Neural progenitor cell (in vitro differentiated cells): ENCODE measurements around the gene LIPC. TPM values are rescaled to one million over a fixed set of nuclear protein-coding genes. Genes with fewer than 3 reads are reported as not detected.

Experiments
- DNase-seq: peaks from one replicate; pipeline ENCODE4 v3.0.0-alpha.2; 2016; ENCODE audit warnings: low spot score
- H2AFZ ChIP-seq: fragments of 200-600 bp; sonication (generic); replicated peaks from 2 replicates; pipeline ENCODE4 v1.6.1; 2016; ENCODE audit warnings: antibody characterized with exemption
- H3F3A ChIP-seq: fragments of 200-600 bp; sonication (generic); 2 replicates; pipeline ENCODE4 v1.6.1; 2016; ENCODE audit warnings: antibody characterized with exemption, low read depth
- H3K27ac ChIP-seq: fragments of 200-600 bp; sonication (generic); 2 replicates; pipeline ENCODE4 v1.5.1; 2016; ENCODE audit warnings: mild to moderate bottlenecking
- H3K27me3 ChIP-seq: fragments of 200-600 bp; sonication (generic); 2 replicates; pipeline ENCODE4 v1.6.1; 2016; ENCODE audit warnings: mild to moderate bottlenecking, moderate library complexity
- H3K36me3 ChIP-seq: fragments of 200-600 bp; sonication (generic); 2 replicates; pipeline ENCODE4 v1.5.1; 2016
- H3K4me1 ChIP-seq: fragments of 200-600 bp; sonication (generic); 2 replicates; pipeline ENCODE4 v1.6.1; 2016; ENCODE audit warnings: mixed run types
- H3K4me2 ChIP-seq: fragments of 200-600 bp; sonication (generic); 2 replicates; pipeline ENCODE4 v1.6.1; 2016
- H3K4me3 ChIP-seq: fragments of 200-600 bp; sonication (generic); 2 replicates; pipeline ENCODE4 v1.5.1; 2016
- H3K79me2 ChIP-seq: fragments of 200-600 bp; sonication (generic); 2 replicates; pipeline ENCODE4 v1.6.1; 2016; ENCODE audit warnings: low read depth
- H3K9ac ChIP-seq: fragments of 200-600 bp; sonication (generic); 2 replicates; pipeline ENCODE4 v1.6.1; 2016
- H3K9me3 ChIP-seq: fragments of 200-600 bp; sonication (generic); 2 replicates; pipeline ENCODE4 v1.5.1; 2016; ENCODE audit warnings: low read depth
- H4K20me1 ChIP-seq: fragments of 200-600 bp; sonication (generic); 2 replicates; pipeline ENCODE4 v1.6.1; 2016; ENCODE audit warnings: low read depth
- H3K27ac Mint-ChIP-seq: 3 replicates; pipeline ENCODE4 v1.8.0; 2021; ENCODE audit warnings: mixed read lengths
- H3K27me3 Mint-ChIP-seq: 2 replicates; pipeline ENCODE4 v1.8.0; 2022; ENCODE audit warnings: low read depth, mild to moderate bottlenecking, inconsistent platforms, moderate library complexity, mixed read lengths; ENCODE audit not compliant: insufficient read depth
- H3K36me3 Mint-ChIP-seq: 3 replicates; pipeline ENCODE4 v1.8.0; 2021; ENCODE audit warnings: mixed read lengths
- H3K4me1 Mint-ChIP-seq: 3 replicates; pipeline ENCODE4 v1.8.0; 2021; ENCODE audit warnings: mixed read lengths
- H3K4me3 Mint-ChIP-seq: 3 replicates; pipeline ENCODE4 v1.8.0; 2021; ENCODE audit warnings: mild to moderate bottlenecking, moderate library complexity, mixed read lengths
- H3K9me3 Mint-ChIP-seq: 3 replicates; pipeline ENCODE4 v1.8.0; 2020; ENCODE audit warnings: mixed read lengths
- CTCF ChIP-seq: fragments of 200-600 bp; sonication (generic); IDR thresholded peaks from 2 replicates; pipeline ENCODE4 v1.5.1; 2017; ENCODE audit warnings: antibody characterized with exemption, mild to moderate bottlenecking
- EZH2 ChIP-seq: fragments of 200-600 bp; sonication (generic); IDR thresholded peaks from 2 replicates; pipeline ENCODE4 v1.6.1; 2017; ENCODE audit warnings: antibody characterized with exemption, mild to moderate bottlenecking, moderate library complexity
- EZH2phosphoT487 ChIP-seq: fragments of 200-600 bp; sonication (generic); IDR thresholded peaks from 2 replicates; pipeline ENCODE4 v1.6.1; 2017; ENCODE audit warnings: antibody characterized with exemption
- total RNA-seq: library from RNA; depleted of rRNA; stranded (reverse); fragments of >200 nt; gene quantifications from 2 replicates; pipeline ENCODE4 v1.2.3, GENCODE V29; 2015; ENCODE audit warnings: low replicate concordance

LIPC gene
- total RNA-seq = not detected in 2 replicates

- H3K27me3 ChIP-seq = no peaks in the 10 kb centered on the region
- no peak within 1 kb of the TSS for H3K4me3 ChIP-seq
- Mint-ChIP-seq H3K36me3 (no peaks in the 10 kb centered on the region), H3K9me3 (peaks cover 2% of the 10 kb centered on the region), H3K4me1 (peaks cover 27% of the 10 kb centered on the region), H3K4me3 (no peak within 1 kb of the TSS), H3K27ac (peak within 1 kb of the TSS; percentile 63), H3K27me3 (no peaks in the 10 kb centered on the region)
- H3K27ac ChIP-seq = no peak within 1 kb of the TSS
- DNase-seq = no peak
- no peaks in the 10 kb centered on the region for H3K79me2 ChIP-seq
- H2AFZ ChIP-seq = no peak within 1 kb of the TSS
- H3K9ac ChIP-seq = no peak within 1 kb of the TSS
- no peak within 1 kb of the TSS for H3K4me2 ChIP-seq
- H3K36me3 ChIP-seq = no peaks in the 10 kb centered on the region
- H4K20me1 ChIP-seq = no peaks in the 10 kb centered on the region
- H3K9me3 ChIP-seq = no peaks in the 10 kb centered on the region
- TF ChIP-seq EZH2phosphoT487 = no peak
- TF ChIP-seq EZH2 = no peak
- TF ChIP-seq CTCF = no peak
- peaks cover 22% of the 10 kb centered on the region for H3K4me1 ChIP-seq
- peaks cover 9% of the 10 kb centered on the region for H3F3A ChIP-seq
Observed at GRCh38 chr15:58431221-58432149, at the start of gene LIPC. LIPC (plus strand) TSS chr15:58431991; CDS start chr15:58432033, 42 bp downstream.

- Histone ChIP-seq H3K9ac (no peak overlapping the region), H3K4me3 (no peak overlapping the region), H2AFZ (peak overlapping the region; percentile 72), H4K20me1 (no peaks in the 10 kb centered on the region), H3K27me3 (no peaks in the 10 kb centered on the region), H3K36me3 (no peaks in the 10 kb centered on the region), H3K27ac (no peak overlapping the region), H3K4me2 (peak overlapping the region; percentile 35), H3F3A (peaks cover 5% of the 10 kb centered on the region), H3K9me3 (no peaks in the 10 kb centered on the region), H3K4me1 (peaks cover 20% of the 10 kb centered on the region), H3K79me2 (no peaks in the 10 kb centered on the region)
- H3K4me3 Mint-ChIP-seq = no peak overlapping the region
- no peaks in the 10 kb centered on the region for H3K9me3 Mint-ChIP-seq
- H3K36me3 Mint-ChIP-seq = no peaks in the 10 kb centered on the region
- DNase-seq = peak; percentile 59
- H3K27ac Mint-ChIP-seq = peak overlapping the region; percentile 36
- peaks cover 18% of the 10 kb centered on the region for H3K4me1 Mint-ChIP-seq
- H3K27me3 Mint-ChIP-seq = peaks cover 2% of the 10 kb centered on the region
- peak; percentile 29 for TF ChIP-seq CTCF
- TF ChIP-seq EZH2 = no peak
- TF ChIP-seq EZH2phosphoT487 = no peak
Observed at GRCh38 chr15:58383876-58384275, 47.9 kb upstream of the LIPC start.

GRCh38 chr15:58384667-58385066 lies 47.1 kb upstream of the LIPC start:
- H3K27ac ChIP-seq = no peak overlapping the region
- H3K27me3 ChIP-seq = no peaks in the 10 kb centered on the region
- H3K4me2 ChIP-seq = no peak overlapping the region
- H3K4me3 ChIP-seq = no peak overlapping the region
- H3K9me3 ChIP-seq = no peaks in the 10 kb centered on the region
- no peak overlapping the region for H2AFZ ChIP-seq
- no peaks in the 10 kb centered on the region for H3K79me2 ChIP-seq
- H3K4me3 Mint-ChIP-seq = no peak overlapping the region
- H3K4me1 ChIP-seq = peaks cover 20% of the 10 kb centered on the region
- no peak overlapping the region for H3K27ac Mint-ChIP-seq
- H4K20me1 ChIP-seq = no peaks in the 10 kb centered on the region
- H3F3A ChIP-seq = peaks cover 5% of the 10 kb centered on the region
- H3K36me3 Mint-ChIP-seq = no peaks in the 10 kb centered on the region
- no peaks in the 10 kb centered on the region for H3K9me3 Mint-ChIP-seq
- no peak overlapping the region for H3K9ac ChIP-seq
- H3K4me1 Mint-ChIP-seq = peaks cover 18% of the 10 kb centered on the region
- TF ChIP-seq EZH2phosphoT487 = no peak
- TF ChIP-seq CTCF = no peak
- no peak for TF ChIP-seq EZH2
- H3K36me3 ChIP-seq = no peaks in the 10 kb centered on the region
- DNase-seq = no peak
- H3K27me3 Mint-ChIP-seq = peaks cover 2% of the 10 kb centered on the region
